ENCODE results near the gene TAOK3. TPM values are rescaled to one million over a fixed set of nuclear protein-coding genes. Genes with fewer than 3 reads are reported as not detected.

TAOK3 gene
- total RNA-seq, 1 experiment from 2014 or later: 55.8 TPM

DNA sequence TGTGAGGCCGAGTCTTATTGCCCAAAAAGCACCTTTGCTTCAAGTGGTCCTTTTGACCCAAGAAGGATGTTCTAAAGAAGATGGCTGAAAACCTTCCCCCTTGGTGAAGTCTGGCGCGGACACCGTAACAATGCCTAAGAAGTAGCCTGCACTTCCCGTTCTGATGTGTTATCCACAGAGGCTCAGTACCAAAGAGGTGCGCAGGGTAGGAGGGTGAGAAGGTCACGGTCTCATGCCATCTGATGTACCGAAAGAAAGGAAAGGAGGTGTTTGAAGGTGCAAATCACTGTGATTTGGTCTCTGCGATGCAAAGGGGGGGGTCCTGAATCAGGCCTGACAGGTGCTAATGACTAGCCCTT lies 226.9 kb downstream of the TAOK3 start:
- Histone ChIP-seq H2AFZ (no peak overlapping the region), H3K36me3 (ENCODE audit: low read depth) (peaks cover 13% of the 10 kb centered on the region; the same call in 1 of the 2 replicates)

DNA sequence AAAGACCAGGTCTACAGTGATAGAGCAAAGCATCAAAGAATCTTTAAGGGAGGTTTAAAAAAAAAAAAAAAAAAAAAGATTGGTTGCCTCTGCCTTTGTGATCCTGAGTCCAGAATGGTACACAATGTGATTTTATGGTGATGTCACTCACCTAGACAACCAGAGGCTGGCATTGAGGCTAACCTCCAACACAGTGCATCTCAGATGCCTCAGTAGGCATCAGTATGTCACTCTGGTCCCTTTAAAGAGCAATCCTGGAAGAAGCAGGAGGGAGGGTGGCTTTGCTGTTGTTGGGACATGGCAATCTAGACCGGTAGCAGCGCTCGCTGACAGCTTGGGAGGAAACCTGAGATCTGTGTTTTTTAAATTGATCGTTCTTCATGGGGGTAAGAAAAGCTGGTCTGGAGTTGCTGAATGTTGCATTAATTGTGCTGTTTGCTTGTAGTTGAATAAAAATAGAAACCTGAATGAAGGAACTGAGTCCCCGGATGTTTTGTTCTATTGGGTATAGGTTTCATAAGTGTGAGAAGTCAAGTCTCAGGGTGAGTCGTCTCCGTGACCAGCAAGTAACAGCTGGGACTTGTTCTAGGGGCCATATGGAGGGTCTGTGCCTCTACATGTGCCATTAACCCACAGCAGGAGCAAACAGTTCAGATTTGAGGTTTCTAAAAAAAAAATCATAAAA lies 227.5 kb downstream of the TAOK3 start:
- Histone ChIP-seq H3K27me3 (ENCODE audit: insufficient read depth, low read depth) (no peaks in the 10 kb centered on the region), H3K4me3 (no peak overlapping the region), H4K20me1 (ENCODE audit: insufficient read depth) (peaks cover 8% of the 10 kb centered on the region; the same call in 1 of the 2 replicates), H3K9me3 (ENCODE audit: insufficient read depth, low read depth) (no peaks in the 10 kb centered on the region), H2AFZ (no peak overlapping the region), H3K79me2 (ENCODE audit: low read depth) (no peaks in the 10 kb centered on the region), H3K4me2 (no peak overlapping the region), H3K27ac (no peak overlapping the region), H3F3A (ENCODE audit: insufficient read depth, low read depth) (no peaks in the 10 kb centered on the region), H3K9me2 (ENCODE audit: insufficient read depth) (no peaks in the 10 kb centered on the region), H3K36me3 (ENCODE audit: low read depth) (peaks cover 13% of the 10 kb centered on the region; the same call in 1 of the 2 replicates), H3K4me1 (replicated peaks; ENCODE audit: insufficient read depth) (no peaks in the 10 kb centered on the region)
- intact Hi-C loops (cut with micrococcal nuclease; ENCODE audit: unreplicated experiment): no loop called here
- CTCF ChIA-PET: no interaction called here
- no peak for TF ChIP-seq EZH2 (IDR thresholded peaks at IDR 0.05; ENCODE audit: low read depth)
- TF ChIP-seq, protein P1, sequence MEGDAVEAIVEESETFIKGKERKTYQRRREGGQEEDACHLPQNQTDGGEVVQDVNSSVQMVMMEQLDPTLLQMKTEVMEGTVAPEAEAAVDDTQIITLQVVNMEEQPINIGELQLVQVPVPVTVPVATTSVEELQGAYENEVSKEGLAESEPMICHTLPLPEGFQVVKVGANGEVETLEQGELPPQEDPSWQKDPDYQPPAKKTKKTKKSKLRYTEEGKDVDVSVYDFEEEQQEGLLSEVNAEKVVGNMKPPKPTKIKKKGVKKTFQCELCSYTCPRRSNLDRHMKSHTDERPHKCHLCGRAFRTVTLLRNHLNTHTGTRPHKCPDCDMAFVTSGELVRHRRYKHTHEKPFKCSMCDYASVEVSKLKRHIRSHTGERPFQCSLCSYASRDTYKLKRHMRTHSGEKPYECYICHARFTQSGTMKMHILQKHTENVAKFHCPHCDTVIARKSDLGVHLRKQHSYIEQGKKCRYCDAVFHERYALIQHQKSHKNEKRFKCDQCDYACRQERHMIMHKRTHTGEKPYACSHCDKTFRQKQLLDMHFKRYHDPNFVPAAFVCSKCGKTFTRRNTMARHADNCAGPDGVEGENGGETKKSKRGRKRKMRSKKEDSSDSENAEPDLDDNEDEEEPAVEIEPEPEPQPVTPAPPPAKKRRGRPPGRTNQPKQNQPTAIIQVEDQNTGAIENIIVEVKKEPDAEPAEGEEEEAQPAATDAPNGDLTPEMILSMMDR (conservative IDR thresholded peaks at IDR 0.05): no peak
- POLR2A ChIA-PET (ENCODE audit: unreplicated experiment): no interaction called here
- DNase-seq: no peak
- TSS peak; percentile 64 for BruUV-seq (replicated peaks)

More for the DNA sequence above, 226.9 kb downstream of the TAOK3 start:
- H3K27ac ChIP-seq: no peak overlapping the region
- no peaks in the 10 kb centered on the region for H3K9me3 ChIP-seq (ENCODE audit: insufficient read depth, low read depth)
- no peaks in the 10 kb centered on the region for H3K79me2 ChIP-seq (ENCODE audit: low read depth)
- H3K4me1 ChIP-seq (replicated peaks; ENCODE audit: insufficient read depth): no peaks in the 10 kb centered on the region
- BruUV-seq (replicated peaks): no TSS peak
- no peak for DNase-seq
- H3F3A ChIP-seq (ENCODE audit: insufficient read depth, low read depth): no peaks in the 10 kb centered on the region
- H4K20me1 ChIP-seq (ENCODE audit: insufficient read depth): peaks cover 8% of the 10 kb centered on the region; the same call in 1 of the 2 replicates
- TF ChIP-seq, protein P1 (conservative IDR thresholded peaks at IDR 0.05): no peak
- TF ChIP-seq EZH2 (IDR thresholded peaks at IDR 0.05; ENCODE audit: low read depth): no peak
- ChIA-PET CTCF (no interaction called here), POLR2A (ENCODE audit: unreplicated experiment) (no interaction called here)
- no peaks in the 10 kb centered on the region for H3K27me3 ChIP-seq (ENCODE audit: insufficient read depth, low read depth)
- no peak overlapping the region for H3K4me3 ChIP-seq
- no peaks in the 10 kb centered on the region for H3K9me2 ChIP-seq (ENCODE audit: insufficient read depth)
- intact Hi-C loops (cut with micrococcal nuclease; ENCODE audit: unreplicated experiment): no loop called here
- no peak overlapping the region for H3K4me2 ChIP-seq

DNA sequence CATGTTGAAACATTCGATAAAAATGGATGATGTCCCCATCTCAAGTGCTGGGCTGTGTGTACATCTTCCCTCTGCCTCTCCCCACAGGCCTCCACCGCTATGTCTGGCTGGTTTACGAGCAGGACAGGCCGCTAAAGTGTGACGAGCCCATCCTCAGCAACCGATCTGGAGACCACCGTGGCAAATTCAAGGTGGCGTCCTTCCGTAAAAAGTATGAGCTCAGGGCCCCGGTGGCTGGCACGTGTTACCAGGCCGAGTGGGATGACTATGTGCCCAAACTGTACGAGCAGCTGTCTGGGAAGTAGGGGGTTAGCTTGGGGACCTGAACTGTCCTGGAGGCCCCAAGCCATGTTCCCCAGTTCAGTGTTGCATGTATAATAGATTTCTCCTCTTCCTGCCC lies 228.2 kb downstream of the TAOK3 start:
- TF ChIP-seq, protein P1 (conservative IDR thresholded peaks at IDR 0.05): no peak
- no peak for TF ChIP-seq EZH2 (IDR thresholded peaks at IDR 0.05; ENCODE audit: low read depth)
- Histone ChIP-seq H3K27me3 (ENCODE audit: insufficient read depth, low read depth) (no peaks in the 10 kb centered on the region), H3K4me2 (no peak overlapping the region), H3F3A (ENCODE audit: insufficient read depth, low read depth) (no peaks in the 10 kb centered on the region), H3K36me3 (ENCODE audit: low read depth) (peaks cover 13% of the 10 kb centered on the region; the same call in 1 of the 2 replicates), H4K20me1 (ENCODE audit: insufficient read depth) (peaks cover 5% of the 10 kb centered on the region; the same call in 1 of the 2 replicates), H3K27ac (no peak overlapping the region), H3K9me2 (ENCODE audit: insufficient read depth) (no peaks in the 10 kb centered on the region), H3K79me2 (ENCODE audit: low read depth) (no peaks in the 10 kb centered on the region), H3K4me1 (replicated peaks; ENCODE audit: insufficient read depth) (no peaks in the 10 kb centered on the region), H3K4me3 (no peak overlapping the region), H2AFZ (no peak overlapping the region), H3K9me3 (ENCODE audit: insufficient read depth, low read depth) (no peaks in the 10 kb centered on the region)
- no TSS peak for BruUV-seq (replicated peaks)
- intact Hi-C loops (cut with micrococcal nuclease; ENCODE audit: unreplicated experiment): no loop called here
- DNase-seq: no peak
- CTCF ChIA-PET: no interaction called here
- POLR2A ChIA-PET (ENCODE audit: unreplicated experiment): no interaction called here
